Esophagus muscularis mucosa (tissue), 4 donors: Measurements from ENCODE around the gene OGFR. TPM values are rescaled to one million over a fixed set of nuclear protein-coding genes. Genes with fewer than 3 reads are reported as not detected.

Experiments used
- DNase-seq: peaks from one replicate; pipeline ENCODE4 v3.0.0-alpha.2; 2017; ENCODE audit errors: extremely low spot score
- H3K27ac ChIP-seq, 4 donors: fragments of 200-600 bp; sonication (generic); replicated peaks in 1 of 4; 1 replicate in 3 of 4; 2 replicates in 1 of 4; pipeline ENCODE4 v1.5.1; 2016 to 2019; ENCODE audit warnings: mild to moderate bottlenecking in 1 of 4
- H3K27me3 ChIP-seq, 4 donors: fragments of 200-600 bp; sonication (generic); one replicate each; pipeline versions ENCODE4 v1.5.1 to v1.6.0; 2016 to 2019
- H3K36me3 ChIP-seq, 4 donors: fragments of 200-600 bp; sonication (generic); one replicate each; pipeline ENCODE4 v1.5.1; 2016 to 2019
- H3K4me1 ChIP-seq, 4 donors: fragments of 200-600 bp; sonication (generic); one replicate each; pipeline ENCODE4 v1.5.1; 2016 to 2019
- H3K4me3 ChIP-seq, 4 donors: fragments of 200-600 bp; sonication (generic); 1 replicate in 2 of 4; 2 replicates in 2 of 4; pipeline ENCODE4 v1.5.1; 2016 to 2019; ENCODE audit warnings: mild to moderate bottlenecking in 4 of 4, moderate library complexity in 1 of 4
- H3K9me3 ChIP-seq, 4 donors: fragments of 200-600 bp; sonication (generic); 1 replicate in 3 of 4; 2 replicates in 1 of 4; pipeline ENCODE4 v1.5.1; 2016 to 2019
- CTCF ChIP-seq, 3 experiments: fragments of 200-600 bp in 2 of 3; fragments of 450-650 bp in 1 of 3; sonication (generic) in 2 of 3; IDR thresholded peaks; one replicate each; pipeline ENCODE4 v1.5.1; 2017 to 2019; ENCODE audit warnings: antibody characterized with exemption in 3 of 3, mild to moderate bottlenecking in 2 of 3, moderate library complexity in 1 of 3
- EP300 ChIP-seq: sonication (generic); formaldehyde crosslinking; IDR thresholded peaks from one replicate; pipeline ENCODE4 v1.6.1; 2017; ENCODE audit warnings: antibody characterized with exemption
- POLR2A ChIP-seq: fragments of 450-650 bp; IDR thresholded peaks from one replicate; pipeline ENCODE4 v1.6.1; 2017; ENCODE audit warnings: antibody characterized with exemption, moderate library complexity, mild to moderate bottlenecking, low read depth
- POLR2AphosphoS5 ChIP-seq, 2 donors: sonication (generic); formaldehyde crosslinking; IDR thresholded peaks; one replicate each; pipeline ENCODE4 v1.6.1; 2017; ENCODE audit warnings: antibody characterized with exemption in 2 of 2
- WGBS: methylation state at CpG from one replicate; pipeline ENCODE4 v1.1.5; 2018; 5-methylcytosine and 5-hydroxymethylcytosine counted together
- intact Hi-C: fragments of 100-400 bp; cut with DNase I; formaldehyde crosslinking; loops from one replicate; pipeline ENCODE4 v1.15.1; 2023
- total RNA-seq, 4 donors: library from RNA; depleted of rRNA; stranded (reverse); fragments of >200 nt; gene quantifications; one replicate each; pipeline versions ENCODE4 v1.1.0 to v1.2.1, GENCODE V29; 2016

Gene OGFR
- total RNA-seq, 4 donors from 2014 or later = 46.1 to 84.5 (median 62.7) TPM

- Histone ChIP-seq H3K4me1 (peaks cover 36 to 49% (median 38%) of the 10 kb centered on the region in 4 donors), H3K27me3 (no peaks in the 10 kb centered on the region), H3K4me3 (peak overlapping the region; percentile 86 to 100 (median 96)), H3K36me3 (peaks cover 34 to 50% (median 43%) of the 10 kb centered on the region in 4 donors), H3K27ac (peak overlapping the region; percentile 88 to 93 (median 92)), H3K9me3 (no peaks in the 10 kb centered on the region)
- no peak for DNase-seq
- no peak for TF ChIP-seq CTCF (IDR thresholded peaks at IDR 0.05)
- TF ChIP-seq POLR2A = no peak
- 30% methylated on average over 7 of the region's 25 CpGs for WGBS
- intact Hi-C loops = no loop called here
These were observed 511 bp upstream of the OGFR start for GRCh38 chr20:62804021-62804626.

GRCh38 chr20:62805155-62805710, 598 bp downstream of the OGFR start:
- intact Hi-C loops = no loop called here
- WGBS = no CpG with 5 or more reads among the region's 58 CpGs
- Histone ChIP-seq H3K27ac (peak overlapping the region; percentile 88 to 93 (median 92)), H3K4me1 (peaks cover 37 to 49% (median 40%) of the 10 kb centered on the region in 4 donors), H3K4me3 (peak overlapping the region; percentile 86 to 100 (median 96)), H3K36me3 (peaks cover 34 to 50% (median 44%) of the 10 kb centered on the region in 4 donors), H3K9me3 (no peaks in the 10 kb centered on the region), H3K27me3 (no peaks in the 10 kb centered on the region)
- TF ChIP-seq CTCF (IDR thresholded peaks at IDR 0.05) (no peak), EP300 (no peak), POLR2AphosphoS5 (IDR thresholded peaks at IDR 0.05) (no peak)
- no peak for DNase-seq

- H3K4me1 ChIP-seq = peaks cover 37 to 48% (median 40%) of the 10 kb centered on the region in 4 donors
- H3K36me3 ChIP-seq = peaks cover 35 to 50% (median 44%) of the 10 kb centered on the region in 4 donors
- H3K9me3 ChIP-seq = no peaks in the 10 kb centered on the region
- H3K27ac ChIP-seq = peak overlapping the region; percentile 88 to 93 (median 92)
- TF ChIP-seq POLR2AphosphoS5 (IDR thresholded peaks at IDR 0.05) (peak in 1 of 2 donors; percentile 17), EP300 (no peak)
- H3K27me3 ChIP-seq = no peaks in the 10 kb centered on the region
- no peak for DNase-seq
- 65% methylated on average over 9 of the region's 25 CpGs for WGBS
- intact Hi-C loops = no loop called here
- H3K4me3 ChIP-seq = peak overlapping the region; percentile 86 to 100 (median 96)
These were observed 1.2 kb downstream of the OGFR start for GRCh38 chr20:62805711-62806382.

GRCh38 chr20:62806383-62807050, 1.9 kb downstream of the OGFR start:
- peak overlapping the region in 2 of 4 donors; percentile 37 to 91 for H3K27ac ChIP-seq
- no peak for TF ChIP-seq POLR2AphosphoS5 (IDR thresholded peaks at IDR 0.05)
- no peak for TF ChIP-seq CTCF (IDR thresholded peaks at IDR 0.05)
- no peak for TF ChIP-seq EP300
- TF ChIP-seq POLR2A = no peak
- no peak for DNase-seq
- no peaks in the 10 kb centered on the region for H3K9me3 ChIP-seq
- H3K4me1 ChIP-seq = peaks cover 37 to 41% (median 40%) of the 10 kb centered on the region in 4 donors
- H3K4me3 ChIP-seq = peak overlapping the region; percentile 86 to 100 (median 96)
- intact Hi-C loops = no loop called here
- 75% methylated on average over 9 of the region's 11 CpGs for WGBS
- H3K36me3 ChIP-seq = peaks cover 41 to 50% (median 47%) of the 10 kb centered on the region in 4 donors
- no peaks in the 10 kb centered on the region for H3K27me3 ChIP-seq
